Karpas-422 (cell line): ENCODE results near the gene CDC42EP2. TPM values are rescaled to one million over a fixed set of nuclear protein-coding genes. Genes with fewer than 3 reads are reported as not detected.

Experiments used
- DNase-seq: peaks from one replicate; pipeline ENCODE4 v3.0.0-alpha.2; 2015
- H2AFZ ChIP-seq: fragments of 200-600 bp; sonication (generic); 2 replicates; pipeline ENCODE4 v1.6.1; 2014; ENCODE audit warnings: antibody characterized with exemption, low read length, mixed read lengths
- H3K27ac ChIP-seq: fragments of 200-600 bp; sonication (generic); 2 replicates; pipeline ENCODE4 v1.5.1; 2014; ENCODE audit warnings: mild to moderate bottlenecking, low read length, moderate library complexity
- H3K27me3 ChIP-seq: fragments of 200-600 bp; sonication (generic); 2 replicates; pipeline ENCODE4 v1.6.1; 2014; ENCODE audit warnings: low read length, mixed read lengths
- H3K36me3 ChIP-seq: fragments of 200-600 bp; sonication (generic); 2 replicates; pipeline ENCODE4 v1.6.1; 2014; ENCODE audit warnings: low read length, mixed read lengths; ENCODE audit not compliant: insufficient read depth
- H3K4me1 ChIP-seq: fragments of 200-600 bp; sonication (generic); 2 replicates; pipeline ENCODE4 v1.6.1; 2014; ENCODE audit warnings: mild to moderate bottlenecking, low read length, mixed read lengths
- H3K4me2 ChIP-seq: fragments of 200-600 bp; sonication (generic); 2 replicates; pipeline ENCODE4 v1.6.1; 2014; ENCODE audit warnings: low read length, low read depth, mild to moderate bottlenecking; ENCODE audit not compliant: poor library complexity, severe bottlenecking
- H3K4me3 ChIP-seq: fragments of 200-600 bp; sonication (generic); 2 replicates; pipeline ENCODE4 v1.5.1; 2014; ENCODE audit warnings: mild to moderate bottlenecking, antibody characterized with exemption, low read length, mixed read lengths
- H3K79me2 ChIP-seq: fragments of 200-600 bp; sonication (generic); 2 replicates; pipeline ENCODE4 v1.6.1; 2014; ENCODE audit warnings: mild to moderate bottlenecking, low read length, mixed read lengths
- H3K9ac ChIP-seq: fragments of 200-600 bp; sonication (generic); 2 replicates; pipeline ENCODE4 v1.6.0; 2014; ENCODE audit warnings: low read length
- H3K9me2 ChIP-seq: fragments of 200-600 bp; sonication (generic), shearing (Covaris generic); replicated peaks from 2 replicates; pipeline ENCODE4 v1.6.0; 2014; ENCODE audit warnings: mild to moderate bottlenecking, low read length, moderate library complexity; ENCODE audit not compliant: insufficient read depth
- H3K9me3 ChIP-seq: fragments of 300-700, 200-600 bp; sonication (generic); 2 replicates; pipeline ENCODE4 v1.6.1; 2014; ENCODE audit warnings: low read length, mixed read lengths
- H4K20me1 ChIP-seq: fragments of 200-600 bp; sonication (generic); 2 replicates; pipeline ENCODE4 v1.6.1; 2014; ENCODE audit warnings: mild to moderate bottlenecking, antibody characterized with exemption, low read length, low read depth; ENCODE audit not compliant: insufficient read depth
- total RNA-seq: library from RNA; depleted of rRNA; stranded (reverse); fragments of >200 nt; shearing (Covaris generic); gene quantifications from 2 replicates; pipeline ENCODE4 v1.2.3, GENCODE V29; 2014; ENCODE audit warnings: low replicate concordance

CDC42EP2 gene
- total RNA-seq, 1 experiment from 2014 or later, result 2.6 TPM

- Histone ChIP-seq H3K9me3 (no peaks in the 10 kb centered on the region), H3K4me1 (peaks cover 14% of the 10 kb centered on the region), H2AFZ (no peak overlapping the region), H3K79me2 (no peaks in the 10 kb centered on the region), H3K36me3 (peaks cover 17% of the 10 kb centered on the region; the same call in 1 of the 2 replicates), H3K4me3 (no peak overlapping the region), H3K9ac (no peak overlapping the region), H3K27me3 (no peaks in the 10 kb centered on the region), H3K4me2 (no peak overlapping the region), H4K20me1 (no peaks in the 10 kb centered on the region), H3K9me2 (no peaks in the 10 kb centered on the region), H3K27ac (no peak overlapping the region)
- DNase-seq, result peak; percentile 66
These were observed 38.1 kb downstream of the CDC42EP2 start for GRCh38 chr11:65352783-65353182.

GRCh38 chr11:65353376-65353775 is 38.7 kb downstream of the CDC42EP2 start:
- H3K4me2 ChIP-seq, result no peak overlapping the region
- H3K36me3 ChIP-seq, result peaks cover 17% of the 10 kb centered on the region; the same call in 1 of the 2 replicates
- H3K27me3 ChIP-seq, result no peaks in the 10 kb centered on the region
- H2AFZ ChIP-seq, result no peak overlapping the region
- H3K4me3 ChIP-seq, result no peak overlapping the region
- DNase-seq, result no peak
- no peak overlapping the region for H3K9ac ChIP-seq
- H3K9me3 ChIP-seq, result no peaks in the 10 kb centered on the region
- peaks cover 14% of the 10 kb centered on the region for H3K4me1 ChIP-seq
- no peaks in the 10 kb centered on the region for H3K9me2 ChIP-seq
- no peak overlapping the region for H3K27ac ChIP-seq
- no peaks in the 10 kb centered on the region for H4K20me1 ChIP-seq
- H3K79me2 ChIP-seq, result no peaks in the 10 kb centered on the region

- Histone ChIP-seq H3K9me2 (no peaks in the 10 kb centered on the region), H3K27me3 (no peaks in the 10 kb centered on the region), H3K79me2 (no peaks in the 10 kb centered on the region), H3K27ac (no peak overlapping the region), H3K4me1 (peaks cover 14% of the 10 kb centered on the region), H2AFZ (0 out of 2 replicates have a peak overlapping the region, but pooled peaks have one; percentile 33), H3K4me3 (peak overlapping the region; percentile 80; the same call in 1 of the 2 replicates), H4K20me1 (no peaks in the 10 kb centered on the region), H3K4me2 (peak overlapping the region; percentile 76), H3K36me3 (peaks cover 12% of the 10 kb centered on the region; the same call in 1 of the 2 replicates), H3K9me3 (no peaks in the 10 kb centered on the region), H3K9ac (peak overlapping the region; percentile 61; the same call in 1 of the 2 replicates)
- no peak for DNase-seq
These were observed 39.2 kb downstream of the CDC42EP2 start for GRCh38 chr11:65353900-65354264.

- H3K4me2 ChIP-seq, result peak within 1 kb of the TSS; percentile 76
- H3K27me3 ChIP-seq, result no peaks in the 10 kb centered on the region
- DNase-seq, result peak; percentile 99
- H3K79me2 ChIP-seq, result no peaks in the 10 kb centered on the region
- H3K9ac ChIP-seq, result peak within 1 kb of the TSS; percentile 71
- peaks cover 8% of the 10 kb centered on the region; the same call in 1 of the 2 replicates for H3K36me3 ChIP-seq
- peak within 1 kb of the TSS; percentile 80 for H3K4me3 ChIP-seq
- no peaks in the 10 kb centered on the region for H3K9me2 ChIP-seq
- H2AFZ ChIP-seq, result peak within 1 kb of the TSS; percentile 86
- H3K4me1 ChIP-seq, result peaks cover 14% of the 10 kb centered on the region
- H3K9me3 ChIP-seq, result no peaks in the 10 kb centered on the region
- no peak within 1 kb of the TSS for H3K27ac ChIP-seq
- H4K20me1 ChIP-seq, result no peaks in the 10 kb centered on the region
These were observed 39.8 kb downstream of the CDC42EP2 start, which contains the start of gene TIGD3 for GRCh38 chr11:65354265-65355012. Gene TIGD3, plus strand, starts transcription at chr11:65354751. Its CDS starts 1,058 bp downstream, at chr11:65355809.

- no peaks in the 10 kb centered on the region for H3K9me2 ChIP-seq
- H4K20me1 ChIP-seq, result no peaks in the 10 kb centered on the region
- H3K27ac ChIP-seq, result no peak overlapping the region
- H3K9me3 ChIP-seq, result no peaks in the 10 kb centered on the region
- peaks cover 14% of the 10 kb centered on the region for H3K4me1 ChIP-seq
- H3K36me3 ChIP-seq, result peaks cover 8% of the 10 kb centered on the region; the same call in 1 of the 2 replicates
- peak overlapping the region; percentile 71 for H3K9ac ChIP-seq
- no peaks in the 10 kb centered on the region for H3K79me2 ChIP-seq
- no peaks in the 10 kb centered on the region for H3K27me3 ChIP-seq
- H3K4me2 ChIP-seq, result peak overlapping the region; percentile 76
- peak overlapping the region; percentile 80 for H3K4me3 ChIP-seq
- peak overlapping the region; percentile 86 for H2AFZ ChIP-seq
- DNase-seq, result peak; percentile 66
These were observed 40.5 kb downstream of the CDC42EP2 start for GRCh38 chr11:65355013-65355775.

GRCh38 chr11:65355776-65356393 is 41.2 kb downstream of the CDC42EP2 start:
- H3K4me3 ChIP-seq, result no peak overlapping the region; the same call in 1 of the 2 replicates

GRCh38 chr11:65356394-65356972 is 41.8 kb downstream of the CDC42EP2 start:
- Histone ChIP-seq H3K4me3 (no peak overlapping the region), H3K4me2 (no peak overlapping the region), H3K27ac (no peak overlapping the region), H4K20me1 (no peaks in the 10 kb centered on the region), H3K9ac (no peak overlapping the region), H3K36me3 (0 out of 2 replicates have a peak, but pooled peaks cover under 1% of the 10 kb centered on the region), H3K9me3 (no peaks in the 10 kb centered on the region), H3K27me3 (no peaks in the 10 kb centered on the region), H2AFZ (no peak overlapping the region), H3K4me1 (peaks cover 14% of the 10 kb centered on the region), H3K79me2 (no peaks in the 10 kb centered on the region), H3K9me2 (no peaks in the 10 kb centered on the region)
- no peak for DNase-seq

More at GRCh38 chr11:65355776-65356393, 41.2 kb downstream of the CDC42EP2 start:
- peaks cover 7% of the 10 kb centered on the region; the same call in 1 of the 2 replicates for H3K36me3 ChIP-seq
- H3K9ac ChIP-seq, result peak overlapping the region; percentile 71; the same call in 1 of the 2 replicates
- H4K20me1 ChIP-seq, result no peaks in the 10 kb centered on the region
- no peaks in the 10 kb centered on the region for H3K9me3 ChIP-seq
- H2AFZ ChIP-seq, result no peak overlapping the region
- no peaks in the 10 kb centered on the region for H3K79me2 ChIP-seq
- no peak overlapping the region for H3K27ac ChIP-seq
- peaks cover 14% of the 10 kb centered on the region for H3K4me1 ChIP-seq
- H3K9me2 ChIP-seq, result no peaks in the 10 kb centered on the region
- no peak for DNase-seq
- no peaks in the 10 kb centered on the region for H3K27me3 ChIP-seq
- H3K4me2 ChIP-seq, result peak overlapping the region; percentile 76
